HG02798 (cell line): Measurements from ENCODE around the gene CTDSP1.

Experiments used
- ATAC-seq: cut with Tn5 transposase; IDR thresholded peaks from one replicate; pipeline ENCODE4 v1.9.1; 2021; ENCODE audit warnings: mild to moderate bottlenecking; ENCODE audit not compliant: unreplicated experiment, poor library complexity

Gene CTDSP1

DNA sequence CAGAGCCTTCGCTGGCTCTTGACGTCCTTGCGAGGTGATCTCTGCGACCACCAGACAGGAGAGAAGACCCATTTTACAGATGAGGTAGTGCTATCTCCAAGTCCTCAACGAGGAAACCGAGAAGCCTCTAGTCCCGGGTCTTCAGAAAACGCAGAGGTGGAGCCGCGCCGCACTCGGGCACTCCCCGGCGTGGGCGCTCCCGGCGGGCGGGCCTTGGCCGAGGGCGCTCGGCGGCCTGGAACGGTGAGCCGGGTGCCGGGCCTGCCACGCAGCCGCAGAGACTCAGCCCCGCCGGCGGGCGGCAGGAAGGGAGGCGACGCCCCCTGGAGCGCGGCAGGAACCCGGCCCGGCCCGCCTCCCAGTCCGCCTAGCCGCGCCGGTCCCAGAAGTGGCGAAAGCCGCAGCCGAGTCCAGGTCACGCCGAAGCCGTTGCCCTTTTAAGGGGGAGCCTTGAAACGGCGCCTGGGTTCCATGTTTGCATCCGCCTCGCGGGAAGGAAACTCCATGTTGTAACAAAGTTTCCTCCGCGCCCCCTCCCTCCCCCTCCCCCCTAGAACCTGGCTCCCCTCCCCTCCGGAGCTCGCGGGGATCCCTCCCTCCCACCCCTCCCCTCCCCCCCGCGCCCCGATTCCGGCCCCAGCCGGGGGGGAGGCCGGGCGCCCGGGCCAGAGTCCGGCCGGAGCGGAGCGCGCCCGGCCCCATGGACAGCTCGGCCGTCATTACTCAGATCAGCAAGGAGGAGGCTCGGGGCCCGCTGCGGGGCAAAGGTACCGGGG lies at the start of gene CTDSP1:
Gene CTDSP1, plus strand, starts transcription at position 478 of the 776 bp plus-strand sequence. Its CDS starts 223 bp downstream, at position 701.
- ATAC-seq: peak; percentile 52

DNA sequence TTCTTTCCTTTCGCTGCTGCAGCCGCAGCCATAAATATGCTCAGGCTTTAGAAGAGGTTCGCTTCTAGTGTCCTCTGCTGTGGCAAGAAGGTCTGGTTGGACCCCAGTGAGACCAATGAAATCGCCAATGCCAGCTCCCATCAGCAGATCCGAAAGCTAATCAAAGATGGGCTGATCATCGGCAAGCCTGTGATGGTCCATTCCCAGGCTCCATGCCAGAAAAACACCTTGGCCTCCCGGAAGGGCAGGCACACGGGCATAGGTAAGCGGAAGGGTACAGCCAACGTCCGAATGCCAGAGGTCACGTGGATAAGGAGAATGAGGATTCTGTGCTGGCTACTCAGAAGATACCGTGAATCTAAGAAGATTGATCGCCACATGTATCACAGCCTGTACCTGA lies 45.6 kb upstream of the CTDSP1 start:
- no peak for ATAC-seq

GRCh38 chr2:218354850-218355443 lies 44.7 kb upstream of the CTDSP1 start:
- ATAC-seq: no peak

DNA sequence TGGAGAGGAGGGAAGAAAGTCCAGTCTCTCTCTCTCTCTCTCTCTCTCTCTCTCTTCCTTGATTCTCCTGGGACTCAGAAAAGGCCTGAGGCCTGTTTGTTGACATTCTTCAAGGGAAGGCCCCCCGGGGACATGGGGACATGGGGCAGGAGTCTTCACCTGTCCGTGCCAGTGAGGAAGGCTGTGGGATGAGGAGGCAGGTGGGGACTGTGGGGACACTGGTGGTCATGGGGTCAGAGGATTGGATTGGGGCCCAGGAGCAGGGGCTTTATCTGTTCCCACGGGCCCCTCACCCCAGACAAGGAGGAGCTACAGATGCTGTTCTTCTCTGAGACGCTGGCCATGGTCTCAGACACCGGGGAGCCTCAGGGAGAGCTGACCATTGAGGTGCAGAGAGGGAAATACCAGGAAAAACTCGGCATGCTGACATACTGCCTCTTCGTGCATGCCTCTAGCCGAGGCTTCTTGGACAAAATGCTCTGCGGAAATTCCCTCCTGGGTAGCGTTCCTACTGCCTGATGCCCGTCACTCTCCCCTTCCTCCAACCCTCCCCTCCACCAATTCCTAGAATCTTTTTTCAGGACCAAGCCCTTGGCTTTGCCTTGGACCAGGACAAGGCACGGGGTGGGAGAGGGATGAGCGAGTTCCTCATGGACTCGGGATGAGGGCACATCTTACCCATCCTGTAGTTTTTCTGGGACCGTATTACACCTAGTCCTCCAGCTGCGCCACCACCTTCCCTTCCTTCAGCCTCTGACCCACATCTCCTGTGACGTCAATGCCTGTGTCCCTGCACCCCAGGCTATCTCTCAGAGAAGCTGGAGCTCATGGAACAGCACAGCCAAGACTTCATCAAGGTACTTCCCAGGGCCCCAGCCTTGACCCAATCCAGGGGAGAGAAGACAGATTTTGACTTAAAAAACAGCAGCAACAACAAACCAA lies 42.2 kb upstream of the CTDSP1 start:
- no peak for ATAC-seq

DNA sequence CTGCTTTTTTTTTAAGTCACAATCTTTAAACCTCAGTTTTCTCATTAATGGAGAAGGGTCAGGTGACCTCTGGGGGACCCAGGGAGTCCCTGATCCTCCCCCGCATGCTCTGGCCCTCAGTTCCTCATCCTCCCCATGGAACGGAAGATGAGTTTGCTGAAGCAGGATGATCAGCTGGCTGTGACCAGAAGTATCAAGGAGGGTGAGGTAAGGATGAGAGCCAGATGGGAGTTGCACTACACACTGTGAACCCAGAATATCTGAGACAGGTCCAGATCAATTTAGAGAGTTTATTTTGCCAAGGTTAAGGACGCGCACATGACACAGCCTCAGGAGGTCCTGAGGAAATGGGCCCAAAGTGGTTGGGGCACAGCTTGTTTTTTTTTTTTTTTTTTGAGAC lies 39.2 kb upstream of the CTDSP1 start:
- no peak for ATAC-seq

GRCh38 chr2:218362606-218363005 lies 37.1 kb upstream of the CTDSP1 start:
- ATAC-seq: no peak

- ATAC-seq: no peak
Observed at GRCh38 chr2:218363736-218364135, 35.9 kb upstream of the CTDSP1 start.

GRCh38 chr2:218364196-218364595 lies 35.5 kb upstream of the CTDSP1 start:
- ATAC-seq: no peak

- no peak for ATAC-seq
Observed at GRCh38 chr2:218366621-218367414, 32.9 kb upstream of the CTDSP1 start.

- peak; percentile 94 for ATAC-seq
Observed at GRCh38 chr2:218367415-218368149, 32.1 kb upstream of the CTDSP1 start.

GRCh38 chr2:218368150-218368528 lies 31.5 kb upstream of the CTDSP1 start:
- ATAC-seq: no peak

- no peak for ATAC-seq
Observed at GRCh38 chr2:218368621-218369153, 31.0 kb upstream of the CTDSP1 start.

DNA sequence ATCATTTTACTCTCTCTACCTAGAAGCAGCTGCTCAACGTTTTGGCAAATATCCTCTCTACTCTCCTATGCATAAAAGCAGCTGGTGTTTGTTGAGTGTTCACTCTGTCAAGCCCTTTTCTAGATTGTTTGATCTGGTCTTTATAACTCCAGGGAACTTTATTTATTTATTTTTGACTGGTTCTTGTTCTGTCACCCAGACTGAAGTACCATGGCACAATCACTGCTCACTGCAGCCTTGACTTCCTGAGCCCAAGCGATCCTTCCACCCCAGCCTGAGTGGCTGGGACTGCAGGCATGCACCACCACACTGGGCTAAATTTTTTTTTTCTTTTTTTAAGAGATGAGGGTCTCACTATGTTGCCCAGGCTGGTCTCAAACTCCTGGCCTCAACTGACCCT lies 30.3 kb upstream of the CTDSP1 start:
- ATAC-seq: no peak

DNA sequence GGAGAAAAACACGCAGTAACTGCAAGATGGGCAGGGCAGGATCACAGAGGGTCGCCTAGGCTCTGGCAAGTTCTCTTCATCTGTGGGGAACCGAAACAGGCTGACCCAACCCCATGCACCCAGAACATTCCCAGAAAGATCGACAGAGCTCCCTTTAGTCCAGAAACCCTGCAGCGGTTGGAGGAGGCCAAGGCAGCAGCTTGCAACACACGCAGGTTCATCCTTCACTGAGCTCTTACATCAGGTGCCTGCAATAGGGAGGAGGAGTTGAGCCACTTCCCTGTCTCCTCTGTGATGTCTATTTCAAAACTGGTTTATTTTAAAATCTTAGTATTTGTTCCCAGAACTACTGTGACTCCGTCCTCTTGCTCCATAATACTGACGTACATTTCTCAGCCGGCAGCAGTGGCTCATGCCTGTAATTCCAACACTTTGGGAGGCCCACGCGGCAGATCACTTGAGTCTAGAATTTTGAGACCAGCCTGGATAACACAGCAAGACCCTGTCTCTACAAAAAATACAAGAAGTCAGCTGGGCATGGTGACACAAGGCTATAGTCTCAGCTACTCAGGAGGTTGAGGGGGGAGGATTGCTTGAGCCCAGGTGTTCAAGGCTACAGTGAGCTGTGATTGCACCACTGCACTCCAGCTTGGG lies 29.1 kb upstream of the CTDSP1 start:
- ATAC-seq: no peak

- no peak for ATAC-seq
Observed at GRCh38 chr2:218371983-218372350, 27.7 kb upstream of the CTDSP1 start.

GRCh38 chr2:218374795-218375194 lies 24.9 kb upstream of the CTDSP1 start:
- no peak for ATAC-seq

DNA sequence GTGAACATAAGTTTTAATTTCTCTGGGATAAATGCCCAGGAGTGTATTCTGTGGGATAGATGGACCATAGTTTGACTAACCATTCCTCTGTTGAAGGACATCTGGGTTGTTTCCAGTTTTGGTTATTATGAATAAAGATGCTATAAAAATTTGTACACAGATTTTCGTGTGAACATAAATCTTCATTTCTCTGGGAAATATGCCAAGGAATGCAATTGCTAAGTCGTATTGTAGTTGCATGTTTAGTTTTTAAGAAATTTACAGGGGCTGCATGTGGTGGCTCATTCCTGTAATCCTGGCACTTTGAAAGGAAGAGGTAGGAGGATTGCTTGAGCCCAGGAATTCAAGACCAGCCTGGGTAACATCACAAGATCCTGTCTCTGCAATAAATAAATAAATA lies 24.5 kb upstream of the CTDSP1 start:
- ATAC-seq: no peak

DNA sequence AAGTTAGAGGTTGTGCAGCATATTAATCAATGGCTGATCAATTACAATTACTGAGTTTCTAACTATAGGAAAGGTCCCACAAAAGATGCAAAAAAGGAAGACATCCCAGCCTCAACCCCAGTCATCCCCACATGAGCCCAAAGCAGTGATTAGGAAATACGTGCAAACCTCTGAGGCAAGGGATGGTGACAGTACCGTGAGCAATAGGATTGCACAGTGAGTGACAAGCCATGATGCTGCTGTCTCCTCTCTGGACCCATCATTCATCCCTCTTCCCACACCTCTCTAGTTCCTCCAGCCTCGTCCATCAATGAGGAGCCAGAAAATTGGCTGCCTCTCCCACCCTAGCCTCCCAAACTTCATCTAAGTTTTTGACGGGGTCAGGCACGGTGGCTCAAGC lies 21.6 kb upstream of the CTDSP1 start:
- ATAC-seq: no peak

DNA sequence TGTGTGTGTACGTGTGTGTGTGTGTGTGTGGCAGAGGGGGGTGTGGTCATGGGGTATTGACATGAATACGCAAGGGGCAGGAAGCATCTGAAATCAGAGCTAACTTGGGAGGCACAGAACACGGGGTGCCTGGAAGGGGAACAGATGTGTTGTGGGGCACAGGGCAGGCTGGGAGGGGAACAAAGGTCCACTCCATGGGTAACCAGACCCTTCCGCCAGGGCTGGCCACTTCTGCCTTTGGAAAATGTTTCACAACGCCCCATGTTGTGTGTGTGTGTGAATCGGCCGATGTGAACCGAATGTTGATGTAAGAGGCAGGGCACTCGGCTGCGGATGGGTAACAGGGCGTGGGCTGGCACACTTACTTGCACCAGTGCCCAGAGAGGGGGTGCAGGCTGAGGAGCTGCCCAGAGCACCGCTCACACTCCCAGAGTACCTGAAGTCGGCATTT lies 17.7 kb upstream of the CTDSP1 start, which contains the start of gene SLC11A1:
Gene SLC11A1, plus strand, starts transcription at position 358 of the 451 bp plus-strand sequence. CDS start 96 bp downstream, outside the sequence.
- ATAC-seq: no peak
